ENCODE results near the gene TMEM239.
A peak's percentile ranks its signal among the peaks of the same experiment; 100 is the strongest.

Gene TMEM239

GRCh38 chr20:2799688-2800520 lies 16.3 kb upstream of the TMEM239 start:
- in situ Hi-C loops (cut with MboI; ENCODE audit: low sequenced_read_pairs, unreplicated experiment) = no loop called here
- TF ChIP-seq CTCF (IDR thresholded peaks at IDR 0.05; ENCODE audit: borderline replicate concordance, control extremely low read depth, extremely low read depth, insufficient read depth, missing control alignments) = no peak
- DNase-seq (ENCODE audit: low spot score) = peak; percentile 63

DNA sequence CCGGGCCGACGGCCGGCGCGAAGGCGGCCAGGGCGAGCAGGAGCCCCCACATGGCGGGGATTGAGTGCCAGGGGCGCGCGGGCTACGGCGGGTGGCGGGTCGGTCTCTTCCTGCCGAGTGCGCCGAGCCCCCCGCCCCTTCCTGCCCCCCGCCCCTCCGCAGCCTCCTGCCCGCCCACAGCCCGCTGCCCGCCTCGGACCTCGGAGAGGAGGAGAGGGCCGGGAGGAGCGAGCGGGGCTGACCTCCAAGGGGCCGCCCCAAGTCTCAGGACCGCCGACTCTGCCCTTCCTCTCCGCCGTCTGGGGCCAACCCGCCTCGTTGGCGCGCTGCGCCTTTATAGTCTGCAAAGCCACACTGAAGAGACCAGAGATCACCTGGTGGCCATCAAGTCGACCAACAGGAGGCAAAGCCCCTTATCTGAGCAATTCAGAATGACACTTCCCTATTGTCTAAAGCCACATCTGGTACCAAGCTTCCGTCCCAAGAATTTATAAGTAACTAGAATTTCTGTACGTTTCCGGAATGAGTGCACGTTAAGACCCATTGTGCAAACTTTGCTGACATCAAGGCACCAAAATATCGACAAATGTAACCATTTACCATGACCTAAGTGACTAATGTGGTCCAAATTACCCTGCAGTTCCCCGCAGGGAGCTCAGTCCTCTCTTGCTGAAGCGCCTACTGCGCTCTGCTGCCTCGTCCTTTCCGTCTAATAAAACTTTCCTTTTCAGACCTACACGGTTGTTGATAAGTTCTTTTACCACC lies 15.5 kb upstream of the TMEM239 start, which contains the start of gene CPXM1:
CPXM1 (minus strand) TSS at position 107 of the 765 bp plus-strand sequence; CDS start at position 52, 55 bp downstream.
- TF ChIP-seq CTCF (IDR thresholded peaks at IDR 0.05; ENCODE audit: borderline replicate concordance, control extremely low read depth, extremely low read depth, insufficient read depth, missing control alignments) = no peak
- in situ Hi-C loops (cut with MboI; ENCODE audit: low sequenced_read_pairs, unreplicated experiment) = no loop called here
- DNase-seq (ENCODE audit: low spot score) = peak; percentile 62

DNA sequence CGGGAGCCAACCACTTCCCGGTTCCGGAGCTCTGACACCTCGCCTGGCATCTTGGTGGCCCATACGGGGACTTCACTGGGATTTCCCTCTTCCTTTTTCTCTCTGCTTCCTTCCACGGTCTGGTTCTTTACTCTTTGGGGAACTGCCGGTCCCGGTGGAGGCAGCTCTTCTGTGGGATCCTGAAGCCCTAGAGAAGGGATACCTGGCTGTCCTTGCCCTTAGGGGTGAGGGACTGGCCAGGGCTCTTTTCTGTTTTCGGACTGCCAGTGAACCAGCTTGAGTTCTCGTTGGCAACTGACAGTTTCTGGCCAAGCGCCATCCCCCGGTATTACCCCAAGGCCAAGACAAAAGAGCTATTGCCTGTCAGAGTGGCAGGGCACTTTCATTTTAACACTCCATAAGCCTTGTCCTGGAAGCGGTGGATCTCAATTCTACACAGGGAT lies 14.9 kb upstream of the TMEM239 start:
- no peak for TF ChIP-seq CTCF (IDR thresholded peaks at IDR 0.05; ENCODE audit: borderline replicate concordance, control extremely low read depth, extremely low read depth, insufficient read depth, missing control alignments)
- no peak for DNase-seq (ENCODE audit: low spot score)
- in situ Hi-C loops (cut with MboI; ENCODE audit: low sequenced_read_pairs, unreplicated experiment) = no loop called here

DNA sequence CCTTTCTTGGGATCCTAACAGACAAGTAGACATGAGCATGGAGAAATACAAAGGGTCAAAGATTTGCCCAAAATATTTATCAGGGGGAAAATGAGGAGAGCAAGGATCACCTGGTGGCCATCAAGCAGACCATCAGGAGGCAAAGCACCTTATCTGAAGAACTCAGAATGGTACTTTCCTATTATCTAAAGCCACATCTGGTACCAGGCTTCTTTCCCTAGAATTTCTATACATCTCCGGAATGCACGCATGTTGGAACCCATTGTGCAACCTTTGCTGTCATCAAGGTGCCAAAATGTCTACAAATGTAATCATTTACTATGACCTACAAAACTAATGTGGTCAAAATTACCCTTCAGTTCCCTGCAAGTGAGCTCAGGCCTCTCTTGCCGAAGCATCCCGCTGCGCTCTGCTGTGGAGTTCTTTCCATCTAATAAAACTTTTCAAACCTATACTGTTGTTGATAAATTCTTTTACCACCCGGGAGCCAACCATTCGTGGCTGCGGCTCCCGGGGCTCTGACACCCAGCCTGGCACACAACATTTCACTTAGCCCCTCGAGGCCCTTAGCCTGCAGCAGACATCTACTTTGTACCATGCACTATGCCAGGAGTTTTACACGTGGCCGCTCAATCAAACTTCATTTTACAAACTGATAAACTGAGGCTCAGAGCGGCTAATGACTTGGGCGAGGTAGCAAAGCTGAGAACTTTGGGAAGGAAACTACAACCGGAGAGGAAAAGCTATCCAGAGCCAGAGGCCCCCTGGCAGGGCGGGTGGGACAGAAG lies 11.9 kb upstream of the TMEM239 start:
- TF ChIP-seq CTCF (IDR thresholded peaks at IDR 0.05; ENCODE audit: borderline replicate concordance, control extremely low read depth, extremely low read depth, insufficient read depth, missing control alignments) = no peak
- DNase-seq (ENCODE audit: low spot score) = no peak
- in situ Hi-C loops (cut with MboI; ENCODE audit: low sequenced_read_pairs, unreplicated experiment) = no loop called here

GRCh38 chr20:2804852-2805688 lies 11.1 kb upstream of the TMEM239 start:
- TF ChIP-seq CTCF (IDR thresholded peaks at IDR 0.05; ENCODE audit: borderline replicate concordance, control extremely low read depth, extremely low read depth, insufficient read depth, missing control alignments) = no peak
- DNase-seq (ENCODE audit: low spot score) = peak; percentile 27
- in situ Hi-C loops (cut with MboI; ENCODE audit: low sequenced_read_pairs, unreplicated experiment) = no loop called here

Measured in GM13976 (cell line).